ENCODE results near the gene DLG2. TPM values are rescaled to one million over a fixed set of nuclear protein-coding genes. Genes with fewer than 3 reads are reported as not detected.

The DLG2 gene
- total RNA-seq, 4 donors from 2014 or later: 1.3 to 4.7 (median 2.4) TPM

GRCh38 chr11:83779876-83780275 is 1847.3 kb downstream of the DLG2 start:
- Histone ChIP-seq H3K36me3 (no peaks in the 10 kb centered on the region), H3K4me1 (no peaks in the 10 kb centered on the region), H3K27me3 (no peaks in the 10 kb centered on the region), H3K4me3 (no peak overlapping the region), H3K27ac (no peak overlapping the region), H3K9me3 (no peaks in the 10 kb centered on the region)
- TF ChIP-seq CTCF (IDR thresholded peaks at IDR 0.05 in 4 of 5, conservative IDR thresholded peaks at IDR 0.05 in 1 of 5) (no peak), POLR2A (IDR thresholded peaks at IDR 0.05) (no peak)
- ATAC-seq: no peak
- DNase-seq: no peak
- intact Hi-C loops (cut with DNase I; ENCODE audit: low total_unique reads): no loop called here
- in situ Hi-C loops (cut with MboI; ENCODE audit: low sequenced_read_pairs in 4 of 4): loop anchor here in 1 of 4 donors (25.0 kb wide), 1 partner anchor 107 kb away; no protein-coding TSS in a partner anchor

DNA sequence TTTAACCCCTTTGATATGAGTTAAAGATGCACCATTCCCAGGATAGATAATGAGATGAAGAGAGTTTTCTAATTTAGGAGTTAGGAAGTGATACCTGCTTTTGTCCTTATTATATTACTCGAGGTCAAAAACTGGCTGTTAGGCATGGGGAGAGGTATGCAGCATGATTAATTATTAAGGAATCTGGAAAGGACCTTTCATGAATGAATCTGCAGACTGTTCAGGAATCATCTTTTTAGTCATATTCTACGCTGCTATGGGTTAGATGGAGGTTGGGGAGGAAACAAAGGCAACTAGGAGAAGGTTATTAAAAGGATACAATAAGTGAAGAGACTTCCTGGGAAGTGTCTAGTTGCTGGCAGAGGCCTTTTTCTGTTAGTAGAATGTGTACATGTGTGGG is 1848.5 kb downstream of the DLG2 start:
- H3K9me3 ChIP-seq: no peaks in the 10 kb centered on the region
- H3K27me3 ChIP-seq: no peaks in the 10 kb centered on the region
- no peak overlapping the region for H3K4me3 ChIP-seq
- no peaks in the 10 kb centered on the region for H3K36me3 ChIP-seq
- ATAC-seq (no peak), DNase-seq (no peak)
- no peaks in the 10 kb centered on the region for H3K4me1 ChIP-seq
- TF ChIP-seq POLR2A (IDR thresholded peaks at IDR 0.05): no peak
- TF ChIP-seq CTCF (IDR thresholded peaks at IDR 0.05 in 4 of 5, conservative IDR thresholded peaks at IDR 0.05 in 1 of 5): no peak
- in situ Hi-C loops (cut with MboI; ENCODE audit: low sequenced_read_pairs in 4 of 4) (loop anchor here in 1 of 4 donors (25.0 kb wide), 1 partner anchor 109 kb away; no protein-coding TSS in a partner anchor), intact Hi-C loops (cut with DNase I; ENCODE audit: low total_unique reads) (no loop called here)
- H3K27ac ChIP-seq: no peak overlapping the region

- no peaks in the 10 kb centered on the region for H3K27me3 ChIP-seq
- ATAC-seq (no peak), DNase-seq (no peak)
- no peaks in the 10 kb centered on the region for H3K9me3 ChIP-seq
- TF ChIP-seq POLR2A (IDR thresholded peaks at IDR 0.05) (no peak), CTCF (IDR thresholded peaks at IDR 0.05 in 4 of 5, conservative IDR thresholded peaks at IDR 0.05 in 1 of 5) (no peak)
- in situ Hi-C loops (cut with MboI; ENCODE audit: low sequenced_read_pairs in 4 of 4) (no loop called here), intact Hi-C loops (cut with DNase I; ENCODE audit: low total_unique reads) (no loop called here)
- H3K27ac ChIP-seq: no peak overlapping the region
- H3K4me3 ChIP-seq: no peak overlapping the region
- no peaks in the 10 kb centered on the region for H3K4me1 ChIP-seq
- no peaks in the 10 kb centered on the region for H3K36me3 ChIP-seq
Measured at GRCh38 chr11:83773950-83774880, 1852.9 kb downstream of the DLG2 start.

GRCh38 chr11:83768489-83768888 is 1858.7 kb downstream of the DLG2 start:
- Histone ChIP-seq H3K36me3 (no peaks in the 10 kb centered on the region), H3K4me3 (no peak overlapping the region), H3K4me1 (no peaks in the 10 kb centered on the region), H3K27me3 (no peaks in the 10 kb centered on the region), H3K27ac (no peak overlapping the region), H3K9me3 (no peaks in the 10 kb centered on the region)
- ATAC-seq: no peak
- intact Hi-C loops (cut with DNase I; ENCODE audit: low total_unique reads) (no loop called here), in situ Hi-C loops (cut with MboI; ENCODE audit: low sequenced_read_pairs in 4 of 4) (no loop called here)
- DNase-seq: no peak
- TF ChIP-seq CTCF (IDR thresholded peaks at IDR 0.05 in 4 of 5, conservative IDR thresholded peaks at IDR 0.05 in 1 of 5) (no peak), POLR2A (IDR thresholded peaks at IDR 0.05) (no peak)
